Neuronal stem cell (in vitro differentiated cells): ENCODE measurements around the gene LIN7A.

Experiments
- DNase-seq: peaks from one replicate; pipeline ENCODE4 v3.0.0-alpha.2; 2013; ENCODE audit warnings: low spot score
- H2AFZ ChIP-seq: one replicate; pipeline ENCODE4 v1.6.1; 2013; ENCODE audit warnings: mild to moderate bottlenecking, low read length, inconsistent platforms
- H2AK5ac ChIP-seq: 2 replicates; pipeline ENCODE4 v1.6.1; 2013; ENCODE audit warnings: low read depth, mild to moderate bottlenecking, inconsistent platforms, low read length, moderate library complexity, mixed read lengths
- H2BK120ac ChIP-seq: 2 replicates; pipeline ENCODE4 v1.6.1; 2013; ENCODE audit warnings: low read depth, mild to moderate bottlenecking, inconsistent platforms, low read length, moderate library complexity, mixed read lengths
- H2BK12ac ChIP-seq: one replicate; pipeline ENCODE4 v1.6.1; 2013; ENCODE audit warnings: low read length, inconsistent platforms
- H2BK15ac ChIP-seq: 2 replicates; pipeline ENCODE4 v1.6.1; 2013; ENCODE audit warnings: mild to moderate bottlenecking, low read length, inconsistent platforms, mixed read lengths
- H2BK5ac ChIP-seq: one replicate; pipeline ENCODE4 v1.6.1; 2013; ENCODE audit warnings: inconsistent platforms, mild to moderate bottlenecking, low read length, moderate library complexity
- H3K14ac ChIP-seq: one replicate; pipeline ENCODE4 v1.6.1; 2013; ENCODE audit warnings: low read length, inconsistent platforms
- H3K18ac ChIP-seq: 2 replicates; pipeline ENCODE4 v1.6.1; 2013; ENCODE audit warnings: low read length, inconsistent platforms
- H3K23ac ChIP-seq: 2 replicates; pipeline ENCODE4 v1.6.1; 2013; ENCODE audit warnings: low read depth, mild to moderate bottlenecking, mixed read lengths, low read length, inconsistent platforms; ENCODE audit not compliant: poor library complexity
- H3K27ac ChIP-seq: replicated peaks from 3 replicates; pipeline ENCODE4 v1.5.1; 2013; ENCODE audit warnings: low read length, inconsistent platforms
- H3K27me3 ChIP-seq, 3 experiments: 2 replicates each; pipeline ENCODE4 v1.6.1; 2013; ENCODE audit warnings: low read length in 3 of 3, mild to moderate bottlenecking in 2 of 3, inconsistent platforms in 1 of 3, low read depth in 1 of 3, mixed read lengths in 1 of 3, moderate library complexity in 1 of 3; ENCODE audit not compliant: control insufficient read depth in 3 of 3, insufficient read depth in 3 of 3
- H3K36me3 ChIP-seq, 2 donors: replicated peaks in 1 of 2; 2 replicates each; pipeline ENCODE4 v1.6.1; 2013; ENCODE audit warnings: low read length in 2 of 2; ENCODE audit not compliant: control insufficient read depth in 2 of 2, insufficient read depth in 2 of 2
- H3K4ac ChIP-seq: 2 replicates; pipeline ENCODE4 v1.6.1; 2013; ENCODE audit warnings: inconsistent platforms, mild to moderate bottlenecking, low read length, moderate library complexity
- H3K4me1 ChIP-seq, 2 donors: 1 replicate in 1 of 2; 2 replicates in 1 of 2; pipeline ENCODE4 v1.6.1; 2013; ENCODE audit warnings: low read length in 2 of 2, low read depth in 1 of 2; ENCODE audit not compliant: control insufficient read depth in 2 of 2, insufficient read depth in 1 of 2
- H3K4me2 ChIP-seq: one replicate; pipeline ENCODE4 v1.6.1; 2013; ENCODE audit warnings: mild to moderate bottlenecking, low read length, inconsistent platforms; ENCODE audit not compliant: insufficient read depth, poor library complexity, severe bottlenecking
- H3K4me3 ChIP-seq, 2 donors: 2 replicates each; pipeline ENCODE4 v1.5.1; 2013; ENCODE audit warnings: low read length in 2 of 2, mild to moderate bottlenecking in 2 of 2, inconsistent platforms in 1 of 2, moderate library complexity in 1 of 2
- H3K79me1 ChIP-seq: one replicate; pipeline ENCODE4 v1.6.1; 2013; ENCODE audit warnings: low read depth, mild to moderate bottlenecking, inconsistent platforms, low read length, moderate library complexity
- H3K9ac ChIP-seq: one replicate; pipeline ENCODE4 v1.6.1; 2013; ENCODE audit warnings: mild to moderate bottlenecking, low read depth, low read length, inconsistent platforms; ENCODE audit not compliant: poor library complexity
- H3K9me3 ChIP-seq, 2 donors: replicated peaks in 1 of 2; 2 replicates each; pipeline versions ENCODE3 to v1.6.1; 2013; ENCODE audit warnings: low read length in 2 of 2, mild to moderate bottlenecking in 2 of 2, inconsistent platforms in 1 of 2, low read depth in 1 of 2, mixed read lengths in 1 of 2, moderate library complexity in 1 of 2; ENCODE audit not compliant: control insufficient read depth in 2 of 2, insufficient read depth in 1 of 2
- H4K8ac ChIP-seq: one replicate; pipeline ENCODE4 v1.6.1; 2013; ENCODE audit warnings: low read depth, mild to moderate bottlenecking, inconsistent platforms, low read length, moderate library complexity
- H4K91ac ChIP-seq: one replicate; pipeline ENCODE4 v1.6.1; 2013; ENCODE audit warnings: low read length, low read depth, mild to moderate bottlenecking, inconsistent platforms; ENCODE audit not compliant: poor library complexity
- WGBS, 2 donors: extraction: QIAGEN DNeasy Blood & Tissue Kit; methylation state at CpG; one replicate each; pipeline ENCODE4 v1.1.7; 2013; ENCODE audit warnings: missing lambda C conversion rate in 2 of 2, mixed read lengths in 1 of 2; ENCODE audit not compliant: insufficient read length in 2 of 2, insufficient replicate concordance in 1 of 2; ENCODE audit errors: extremely low coverage in 2 of 2; 5-methylcytosine and 5-hydroxymethylcytosine counted together

Gene LIN7A

GRCh38 chr12:80869264-80869663, 68.5 kb downstream of the LIN7A start:
- H3K27ac ChIP-seq = no peak overlapping the region
- no CpG with 5 or more reads among the region's 2 CpGs for WGBS, 2 donors

GRCh38 chr12:80868576-80868975, 69.2 kb downstream of the LIN7A start:
- no peak overlapping the region for H2BK12ac ChIP-seq
- H3K27ac ChIP-seq = no peak overlapping the region
- no peaks in the 10 kb centered on the region for H3K4me1 ChIP-seq
- H2AFZ ChIP-seq = no peak overlapping the region
- no peak overlapping the region for H3K18ac ChIP-seq
- H3K4ac ChIP-seq = no peak overlapping the region
- no peak overlapping the region for H3K14ac ChIP-seq
- no peaks in the 10 kb centered on the region for H3K79me1 ChIP-seq
- H3K23ac ChIP-seq = no peak overlapping the region
- WGBS, 2 donors = no CpG with 5 or more reads among the region's 1 CpG
- no peak overlapping the region for H2AK5ac ChIP-seq
- no peak overlapping the region for H3K4me3 ChIP-seq
- no peak overlapping the region for H2BK120ac ChIP-seq
- no peak overlapping the region for H2BK15ac ChIP-seq
- H4K91ac ChIP-seq = no peak overlapping the region
- no peaks in the 10 kb centered on the region for H3K36me3 ChIP-seq
- DNase-seq = no peak
- H3K27me3 ChIP-seq = no peaks in the 10 kb centered on the region
- no peak overlapping the region for H3K4me2 ChIP-seq
- H3K9ac ChIP-seq = no peak overlapping the region
- no peak overlapping the region for H2BK5ac ChIP-seq
- H3K9me3 ChIP-seq = no peaks in the 10 kb centered on the region
- H4K8ac ChIP-seq = no peak overlapping the region

More at GRCh38 chr12:80869264-80869663, 68.5 kb downstream of the LIN7A start:
- H2AK5ac ChIP-seq = no peak overlapping the region
- no peak overlapping the region for H2BK5ac ChIP-seq
- no peak overlapping the region for H3K9ac ChIP-seq
- no peaks in the 10 kb centered on the region for H3K4me1 ChIP-seq
- no peak overlapping the region for H3K4me2 ChIP-seq
- H3K4me3 ChIP-seq = no peak overlapping the region
- H2AFZ ChIP-seq = no peak overlapping the region
- no peaks in the 10 kb centered on the region for H3K36me3 ChIP-seq
- no peak overlapping the region for H4K91ac ChIP-seq
- peak overlapping the region; percentile 82 for H3K14ac ChIP-seq
- no peak overlapping the region for H3K4ac ChIP-seq
- no peak overlapping the region for H2BK120ac ChIP-seq
- DNase-seq = no peak
- H3K27me3 ChIP-seq = no peaks in the 10 kb centered on the region
- H3K79me1 ChIP-seq = no peaks in the 10 kb centered on the region
- no peak overlapping the region for H3K23ac ChIP-seq
- H3K18ac ChIP-seq = no peak overlapping the region
- H3K9me3 ChIP-seq = no peaks in the 10 kb centered on the region
- no peak overlapping the region for H4K8ac ChIP-seq
- H2BK15ac ChIP-seq = no peak overlapping the region
- H2BK12ac ChIP-seq = no peak overlapping the region

GRCh38 chr12:80867941-80868340, 69.8 kb downstream of the LIN7A start:
- H2BK5ac ChIP-seq = no peak overlapping the region
- no peak overlapping the region for H3K4me2 ChIP-seq
- H3K23ac ChIP-seq = no peak overlapping the region
- no peaks in the 10 kb centered on the region for H3K79me1 ChIP-seq
- no peaks in the 10 kb centered on the region for H3K36me3 ChIP-seq
- H3K18ac ChIP-seq = no peak overlapping the region
- WGBS, 2 donors = no CpG with 5 or more reads among the region's 3 CpGs
- H2BK15ac ChIP-seq = no peak overlapping the region
- no peaks in the 10 kb centered on the region for H3K9me3 ChIP-seq
- no peak overlapping the region for H3K14ac ChIP-seq
- H2AK5ac ChIP-seq = no peak overlapping the region
- H3K9ac ChIP-seq = no peak overlapping the region
- no peak overlapping the region for H2BK120ac ChIP-seq
- H4K8ac ChIP-seq = no peak overlapping the region
- no peak overlapping the region for H2BK12ac ChIP-seq
- H3K4me3 ChIP-seq = no peak overlapping the region
- H4K91ac ChIP-seq = no peak overlapping the region
- H3K27me3 ChIP-seq = no peaks in the 10 kb centered on the region
- no peak overlapping the region for H3K4ac ChIP-seq
- H3K27ac ChIP-seq = no peak overlapping the region
- DNase-seq = no peak
- no peaks in the 10 kb centered on the region for H3K4me1 ChIP-seq
- H2AFZ ChIP-seq = no peak overlapping the region

- no peak overlapping the region for H2AK5ac ChIP-seq
- DNase-seq = no peak
- no peak overlapping the region for H2BK12ac ChIP-seq
- no peak overlapping the region for H2BK15ac ChIP-seq
- no peak overlapping the region for H3K4me2 ChIP-seq
- no peak overlapping the region for H3K23ac ChIP-seq
- H3K4ac ChIP-seq = no peak overlapping the region
- no CpG with 5 or more reads among the region's 4 CpGs for WGBS, 2 donors
- H2AFZ ChIP-seq = no peak overlapping the region
- no peaks in the 10 kb centered on the region for H3K9me3 ChIP-seq
- H3K9ac ChIP-seq = no peak overlapping the region
- H4K8ac ChIP-seq = no peak overlapping the region
- no peak overlapping the region for H3K4me3 ChIP-seq
- no peak overlapping the region for H4K91ac ChIP-seq
- H3K27ac ChIP-seq = no peak overlapping the region
- H3K79me1 ChIP-seq = no peaks in the 10 kb centered on the region
- no peak overlapping the region for H2BK120ac ChIP-seq
- H3K27me3 ChIP-seq = no peaks in the 10 kb centered on the region
- no peaks in the 10 kb centered on the region for H3K4me1 ChIP-seq
- H3K14ac ChIP-seq = no peak overlapping the region
- no peak overlapping the region for H3K18ac ChIP-seq
- H3K36me3 ChIP-seq = no peaks in the 10 kb centered on the region
- no peak overlapping the region for H2BK5ac ChIP-seq
Observed at GRCh38 chr12:80864046-80864735, 73.5 kb downstream of the LIN7A start.
